Ishikawa (cell line): ENCODE measurements around the gene SLFN5.
A peak's percentile ranks its signal among the peaks of the same experiment; 100 is the strongest.

Experiments used
- CEBPB ChIP-seq: IDR thresholded peaks from 2 replicates; pipeline ENCODE4 v1.6.1; 2012
- CREB1 ChIP-seq: IDR thresholded peaks from 2 replicates; pipeline ENCODE4 v1.6.1; 2012; ENCODE audit warnings: low read depth
- EGR1 ChIP-seq: IDR thresholded peaks from 2 replicates; pipeline ENCODE4 v1.6.1; 2012
- EP300 ChIP-seq: IDR thresholded peaks from 2 replicates; pipeline ENCODE4 v1.6.1; 2012; ENCODE audit warnings: borderline replicate concordance
- FOXM1 ChIP-seq: IDR thresholded peaks from 2 replicates; pipeline ENCODE4 v1.6.1; 2012; ENCODE audit warnings: low read depth, borderline replicate concordance
- NFIC ChIP-seq: IDR thresholded peaks from 2 replicates; pipeline ENCODE4 v1.6.1; 2012
- RAD21 ChIP-seq: IDR thresholded peaks from 2 replicates; pipeline ENCODE4 v1.6.1; 2012; ENCODE audit warnings: low read depth
- TAF1 ChIP-seq: IDR thresholded peaks from 2 replicates; pipeline ENCODE4 v1.6.1; 2012; ENCODE audit warnings: low read depth, mild to moderate bottlenecking
- TCF12 ChIP-seq: IDR thresholded peaks from 2 replicates; pipeline ENCODE4 v1.6.1; 2012; ENCODE audit warnings: low read depth
- TEAD4 ChIP-seq: IDR thresholded peaks from 2 replicates; pipeline ENCODE4 v1.6.1; 2012
- YY1 ChIP-seq: IDR thresholded peaks from 2 replicates; pipeline ENCODE4 v1.6.1; 2012; ENCODE audit warnings: low read depth
- ZBTB7A ChIP-seq: IDR thresholded peaks from 2 replicates; pipeline ENCODE4 v1.6.1; 2012; ENCODE audit warnings: low read depth
- TF ChIP-seq, protein P1 (sequence below): IDR thresholded peaks from 2 replicates; pipeline ENCODE4 v1.6.1; 2012
- TF ChIP-seq, protein P2 (sequence below): IDR thresholded peaks from 2 replicates; pipeline ENCODE4 v1.6.1; 2012
- TF ChIP-seq, protein P3 (sequence below): IDR thresholded peaks from 2 replicates; pipeline ENCODE4 v1.6.1; 2012; ENCODE audit warnings: low read depth, mild to moderate bottlenecking

The SLFN5 gene

DNA sequence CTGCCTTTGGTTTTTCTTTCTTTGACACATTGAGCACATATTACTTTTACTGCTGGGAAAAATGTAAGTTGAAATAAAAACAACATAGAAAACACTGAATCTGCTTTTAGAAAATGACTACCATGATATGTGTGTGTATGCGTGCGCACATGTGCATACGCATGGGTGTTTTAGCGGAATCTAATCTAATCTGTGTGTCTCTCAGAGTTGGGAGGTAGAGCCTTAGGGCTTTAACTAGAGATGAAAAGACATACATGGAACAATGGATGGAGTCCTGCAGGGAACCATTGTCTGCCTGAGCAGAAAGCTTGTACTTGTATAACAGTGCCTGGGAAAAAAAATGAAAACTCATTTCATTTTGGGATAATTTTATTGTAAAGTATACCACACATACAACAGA is 12.4 kb downstream of the SLFN5 start:
- TF ChIP-seq EP300 (no peak), EGR1 (no peak), ZBTB7A (no peak), CREB1 (no peak), NFIC (no peak), YY1 (no peak), FOXM1 (no peak), RAD21 (no peak), TCF12 (no peak), TEAD4 (no peak), TAF1 (no peak)
- TF ChIP-seq, protein P1, sequence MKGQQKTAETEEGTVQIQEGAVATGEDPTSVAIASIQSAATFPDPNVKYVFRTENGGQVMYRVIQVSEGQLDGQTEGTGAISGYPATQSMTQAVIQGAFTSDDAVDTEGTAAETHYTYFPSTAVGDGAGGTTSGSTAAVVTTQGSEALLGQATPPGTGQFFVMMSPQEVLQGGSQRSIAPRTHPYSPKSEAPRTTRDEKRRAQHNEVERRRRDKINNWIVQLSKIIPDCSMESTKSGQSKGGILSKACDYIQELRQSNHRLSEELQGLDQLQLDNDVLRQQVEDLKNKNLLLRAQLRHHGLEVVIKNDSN, result no peak
- TF ChIP-seq, protein P2, sequence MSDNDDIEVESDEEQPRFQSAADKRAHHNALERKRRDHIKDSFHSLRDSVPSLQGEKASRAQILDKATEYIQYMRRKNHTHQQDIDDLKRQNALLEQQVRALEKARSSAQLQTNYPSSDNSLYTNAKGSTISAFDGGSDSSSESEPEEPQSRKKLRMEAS, result no peak
- TF ChIP-seq, protein P3, sequence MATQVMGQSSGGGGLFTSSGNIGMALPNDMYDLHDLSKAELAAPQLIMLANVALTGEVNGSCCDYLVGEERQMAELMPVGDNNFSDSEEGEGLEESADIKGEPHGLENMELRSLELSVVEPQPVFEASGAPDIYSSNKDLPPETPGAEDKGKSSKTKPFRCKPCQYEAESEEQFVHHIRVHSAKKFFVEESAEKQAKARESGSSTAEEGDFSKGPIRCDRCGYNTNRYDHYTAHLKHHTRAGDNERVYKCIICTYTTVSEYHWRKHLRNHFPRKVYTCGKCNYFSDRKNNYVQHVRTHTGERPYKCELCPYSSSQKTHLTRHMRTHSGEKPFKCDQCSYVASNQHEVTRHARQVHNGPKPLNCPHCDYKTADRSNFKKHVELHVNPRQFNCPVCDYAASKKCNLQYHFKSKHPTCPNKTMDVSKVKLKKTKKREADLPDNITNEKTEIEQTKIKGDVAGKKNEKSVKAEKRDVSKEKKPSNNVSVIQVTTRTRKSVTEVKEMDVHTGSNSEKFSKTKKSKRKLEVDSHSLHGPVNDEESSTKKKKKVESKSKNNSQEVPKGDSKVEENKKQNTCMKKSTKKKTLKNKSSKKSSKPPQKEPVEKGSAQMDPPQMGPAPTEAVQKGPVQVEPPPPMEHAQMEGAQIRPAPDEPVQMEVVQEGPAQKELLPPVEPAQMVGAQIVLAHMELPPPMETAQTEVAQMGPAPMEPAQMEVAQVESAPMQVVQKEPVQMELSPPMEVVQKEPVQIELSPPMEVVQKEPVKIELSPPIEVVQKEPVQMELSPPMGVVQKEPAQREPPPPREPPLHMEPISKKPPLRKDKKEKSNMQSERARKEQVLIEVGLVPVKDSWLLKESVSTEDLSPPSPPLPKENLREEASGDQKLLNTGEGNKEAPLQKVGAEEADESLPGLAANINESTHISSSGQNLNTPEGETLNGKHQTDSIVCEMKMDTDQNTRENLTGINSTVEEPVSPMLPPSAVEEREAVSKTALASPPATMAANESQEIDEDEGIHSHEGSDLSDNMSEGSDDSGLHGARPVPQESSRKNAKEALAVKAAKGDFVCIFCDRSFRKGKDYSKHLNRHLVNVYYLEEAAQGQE, result no peak

DNA sequence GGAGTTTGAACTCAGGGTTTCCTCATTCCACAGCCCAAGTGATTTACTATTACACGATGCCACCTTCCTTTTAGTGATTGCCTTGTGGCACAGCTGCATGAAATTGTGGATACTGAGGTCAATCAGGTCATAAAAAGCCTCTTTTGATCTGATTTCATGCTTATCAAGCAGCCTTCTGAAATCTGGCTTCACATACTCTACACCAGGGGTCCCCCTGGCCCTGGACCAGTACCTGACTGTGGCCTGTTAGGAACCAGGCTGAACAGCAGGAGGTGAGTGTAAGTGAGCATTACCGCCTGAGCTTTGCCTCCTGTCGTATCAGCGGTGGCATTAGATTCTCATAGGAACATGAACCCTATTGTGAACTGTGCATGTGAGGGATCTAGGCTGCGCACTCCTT is 13.8 kb downstream of the SLFN5 start:
- no peak for TF ChIP-seq ZBTB7A
- TF ChIP-seq CEBPB, result no peak
- TF ChIP-seq EGR1, result no peak
- TF ChIP-seq, protein P2, result no peak
- TF ChIP-seq, protein P1, result no peak
- TF ChIP-seq, protein P3, result no peak
- TF ChIP-seq YY1, result no peak
- no peak for TF ChIP-seq EP300
- TF ChIP-seq TAF1, result no peak
- no peak for TF ChIP-seq TCF12
- TF ChIP-seq CREB1, result no peak
- no peak for TF ChIP-seq NFIC
- no peak for TF ChIP-seq TEAD4
- TF ChIP-seq FOXM1, result no peak
- no peak for TF ChIP-seq RAD21

DNA sequence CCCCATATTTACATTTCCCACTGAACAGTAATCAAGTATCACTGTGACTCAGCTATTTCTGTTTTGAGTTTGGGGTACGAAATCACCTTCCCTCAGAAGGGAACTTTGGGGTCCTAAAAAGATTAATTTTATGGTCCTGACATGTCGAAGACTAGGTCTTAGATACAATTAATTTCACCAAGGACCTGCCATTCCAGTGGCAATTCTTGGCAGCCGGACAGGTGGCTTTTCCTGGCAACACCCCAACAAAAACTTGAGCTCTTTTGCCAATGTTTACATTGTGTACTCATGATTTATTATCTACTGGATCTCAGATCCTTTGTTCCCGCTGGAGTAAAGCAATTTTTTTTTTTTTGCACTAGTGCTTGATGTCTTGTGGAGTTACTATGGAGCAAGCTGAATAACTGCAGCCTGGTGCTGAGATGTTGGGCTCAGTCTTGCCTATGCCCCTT is 14.4 kb downstream of the SLFN5 start:
- no peak for TF ChIP-seq YY1
- 0 out of 2 replicates have a peak, but pooled peaks have one; percentile 10 for TF ChIP-seq CEBPB
- TF ChIP-seq, protein P2, result no peak
- TF ChIP-seq EP300, result peak; percentile 41
- peak; percentile 98 for TF ChIP-seq NFIC
- peak; percentile 73 for TF ChIP-seq TCF12
- TF ChIP-seq TEAD4, result peak; percentile 39

DNA sequence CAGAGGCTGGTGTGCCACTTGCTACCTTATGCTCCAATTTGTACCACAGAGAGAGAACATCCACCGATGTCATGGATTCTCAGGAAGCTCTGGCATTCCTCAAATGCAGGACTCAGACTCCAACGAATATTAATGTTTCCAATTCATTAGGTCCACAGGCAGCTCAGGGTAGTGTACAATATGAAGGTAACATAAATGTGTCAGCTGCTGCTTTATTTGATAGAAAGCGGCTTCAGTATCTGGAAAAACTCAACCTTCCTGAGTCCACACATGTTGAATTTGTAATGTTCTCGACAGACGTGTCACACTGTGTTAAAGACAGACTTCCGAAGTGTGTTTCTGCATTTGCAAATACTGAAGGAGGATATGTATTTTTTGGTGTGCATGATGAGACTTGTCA is 16.1 kb downstream of the SLFN5 start:
- TF ChIP-seq, protein P2, result no peak
- no peak for TF ChIP-seq YY1
- TF ChIP-seq RAD21, result no peak
- TF ChIP-seq ZBTB7A, result no peak
- TF ChIP-seq TAF1, result no peak
- TF ChIP-seq NFIC, result no peak
- TF ChIP-seq TCF12, result no peak
- TF ChIP-seq CREB1, result no peak
- TF ChIP-seq EP300, result no peak
- TF ChIP-seq EGR1, result no peak
- TF ChIP-seq, protein P3, result no peak
